Fibroblast of upper back skin (primary cell): ENCODE results near the gene WDR5.

ENCODE experiments used
- DNase-seq: peaks from one replicate; pipeline ENCODE4 v3.0.0-alpha.2; 2013

The WDR5 gene

GRCh38 chr9:134132208-134132870 lies 3.5 kb upstream of the WDR5 start:
- DNase-seq, result no peak

GRCh38 chr9:134134949-134135342 lies 936 bp upstream of the WDR5 start:
- no peak for DNase-seq

GRCh38 chr9:134136118-134136995 lies 475 bp downstream of the WDR5 start:
- no peak for DNase-seq

GRCh38 chr9:134136996-134137299 lies 1.1 kb downstream of the WDR5 start:
- no peak for DNase-seq

- no peak for DNase-seq
These were observed 2.4 kb downstream of the WDR5 start for GRCh38 chr9:134138292-134138691.

GRCh38 chr9:134139081-134139480 lies 3.2 kb downstream of the WDR5 start:
- DNase-seq, result peak; percentile 45

GRCh38 chr9:134141906-134142305 lies 6.0 kb downstream of the WDR5 start:
- no peak for DNase-seq

- no peak for DNase-seq
These were observed 8.9 kb downstream of the WDR5 start for GRCh38 chr9:134144801-134145200.

GRCh38 chr9:134145262-134145661 lies 9.4 kb downstream of the WDR5 start:
- DNase-seq, result no peak

GRCh38 chr9:134146774-134147493 lies 11.1 kb downstream of the WDR5 start:
- no peak for DNase-seq

GRCh38 chr9:134149380-134149779 lies 13.5 kb downstream of the WDR5 start:
- no peak for DNase-seq

GRCh38 chr9:134150557-134151214 lies 14.8 kb downstream of the WDR5 start:
- peak; percentile 29 for DNase-seq

- no peak for DNase-seq
These were observed 16.2 kb downstream of the WDR5 start for GRCh38 chr9:134152022-134152448.

- no peak for DNase-seq
These were observed 16.6 kb downstream of the WDR5 start for GRCh38 chr9:134152488-134152887.

GRCh38 chr9:134153450-134153849 lies 17.6 kb downstream of the WDR5 start:
- DNase-seq, result no peak

- no peak for DNase-seq
These were observed 18.4 kb downstream of the WDR5 start for GRCh38 chr9:134154262-134154701.

- no peak for DNase-seq
These were observed 20.0 kb downstream of the WDR5 start for GRCh38 chr9:134155812-134156377.

GRCh38 chr9:134156564-134157377 lies 20.9 kb downstream of the WDR5 start:
- no peak for DNase-seq

- DNase-seq, result no peak
These were observed 21.6 kb downstream of the WDR5 start for GRCh38 chr9:134157378-134157885.

- no peak for DNase-seq
These were observed 22.4 kb downstream of the WDR5 start for GRCh38 chr9:134158242-134158641.

GRCh38 chr9:134158753-134159392 lies 23.0 kb downstream of the WDR5 start:
- no peak for DNase-seq
